Endothelial cell (in vitro differentiated cells): ENCODE measurements around the gene RFC3. TPM values are rescaled to one million over a fixed set of nuclear protein-coding genes. Genes with fewer than 3 reads are reported as not detected.

Experiments
- DNase-seq: peaks from one replicate; pipeline ENCODE4 v3.0.0; 2021; ENCODE audit warnings: low spot score
- H3K27ac Mint-ChIP-seq: one replicate; pipeline ENCODE4 v1.8.0; 2021; ENCODE audit warnings: mixed read lengths, inconsistent platforms; ENCODE audit not compliant: unreplicated experiment
- H3K27me3 Mint-ChIP-seq: one replicate; pipeline ENCODE4 v1.8.0; 2021; ENCODE audit warnings: mild to moderate bottlenecking, moderate library complexity, mixed read lengths, inconsistent platforms; ENCODE audit not compliant: unreplicated experiment
- H3K36me3 Mint-ChIP-seq: one replicate; pipeline ENCODE4 v1.8.0; 2021; ENCODE audit warnings: mild to moderate bottlenecking, low read depth, mixed read lengths, inconsistent platforms; ENCODE audit not compliant: unreplicated experiment
- H3K4me1 Mint-ChIP-seq: one replicate; pipeline ENCODE4 v1.8.0; 2021; ENCODE audit warnings: mild to moderate bottlenecking, mixed read lengths, inconsistent platforms; ENCODE audit not compliant: unreplicated experiment
- H3K4me3 Mint-ChIP-seq: one replicate; pipeline ENCODE4 v1.8.0; 2021; ENCODE audit warnings: mild to moderate bottlenecking, mixed read lengths, inconsistent platforms; ENCODE audit not compliant: unreplicated experiment
- H3K9me3 Mint-ChIP-seq: one replicate; pipeline ENCODE4 v1.8.0; 2021; ENCODE audit warnings: mixed read lengths, inconsistent platforms; ENCODE audit not compliant: unreplicated experiment
- CTCF ChIP-seq: fragments of 200-600 bp; sonication (generic); IDR thresholded peaks from one replicate; pipeline ENCODE4 v1.5.0; 2021; ENCODE audit warnings: antibody characterized with exemption; ENCODE audit not compliant: unreplicated experiment
- total RNA-seq: library from RNA; stranded (reverse); fragmentation: NEBNext Ultra II Directional; extraction: Animal tissue kit (Norgen Biotek cat#: 25700); gene quantifications from one replicate; pipeline ENCODE4 v1.2.1, GENCODE V29; 2021; ENCODE audit not compliant: unreplicated experiment

Gene RFC3
- total RNA-seq, 1 donor from 2014 or later: 11.7 TPM

GRCh38 chr13:33825083-33825482 lies 7.1 kb downstream of the RFC3 start:
- H3K27ac Mint-ChIP-seq: no peak overlapping the region
- no peaks in the 10 kb centered on the region for H3K4me1 Mint-ChIP-seq
- H3K4me3 Mint-ChIP-seq: no peak overlapping the region
- H3K27me3 Mint-ChIP-seq: no peaks in the 10 kb centered on the region
- H3K36me3 Mint-ChIP-seq: no peaks in the 10 kb centered on the region
- no peak for TF ChIP-seq CTCF
- no peak for DNase-seq
- no peaks in the 10 kb centered on the region for H3K9me3 Mint-ChIP-seq

DNA sequence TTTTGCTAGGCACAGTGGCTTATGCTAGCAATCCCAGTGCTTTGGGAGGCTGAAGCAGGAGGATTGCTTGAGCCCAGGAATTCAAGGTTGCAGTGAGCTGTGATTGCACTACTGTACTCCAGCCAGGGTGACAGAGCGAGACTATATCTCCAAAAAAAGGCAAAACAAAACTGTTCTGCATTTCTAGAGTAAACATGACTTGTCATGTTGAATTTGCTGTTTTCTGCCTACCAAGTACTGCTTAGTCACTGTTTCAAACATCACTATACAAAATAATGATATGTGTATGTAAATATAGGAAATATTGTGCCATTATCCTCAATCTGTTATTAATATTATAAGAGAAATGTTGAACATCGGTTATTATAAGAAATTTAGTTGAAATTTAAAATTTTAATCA lies 9.2 kb downstream of the RFC3 start:
- no peak overlapping the region for H3K4me3 Mint-ChIP-seq
- H3K4me1 Mint-ChIP-seq: no peaks in the 10 kb centered on the region
- no peak for TF ChIP-seq CTCF
- no peak for DNase-seq
- H3K9me3 Mint-ChIP-seq: no peaks in the 10 kb centered on the region
- no peaks in the 10 kb centered on the region for H3K27me3 Mint-ChIP-seq
- no peak overlapping the region for H3K27ac Mint-ChIP-seq
- H3K36me3 Mint-ChIP-seq: no peaks in the 10 kb centered on the region

- TF ChIP-seq CTCF: no peak
- H3K27ac Mint-ChIP-seq: no peak overlapping the region
- no peak overlapping the region for H3K4me3 Mint-ChIP-seq
- H3K4me1 Mint-ChIP-seq: peaks cover under 1% of the 10 kb centered on the region
- H3K9me3 Mint-ChIP-seq: no peaks in the 10 kb centered on the region
- H3K27me3 Mint-ChIP-seq: no peaks in the 10 kb centered on the region
- no peaks in the 10 kb centered on the region for H3K36me3 Mint-ChIP-seq
- DNase-seq: no peak
Measured at GRCh38 chr13:33828431-33829129, 10.6 kb downstream of the RFC3 start.

DNA sequence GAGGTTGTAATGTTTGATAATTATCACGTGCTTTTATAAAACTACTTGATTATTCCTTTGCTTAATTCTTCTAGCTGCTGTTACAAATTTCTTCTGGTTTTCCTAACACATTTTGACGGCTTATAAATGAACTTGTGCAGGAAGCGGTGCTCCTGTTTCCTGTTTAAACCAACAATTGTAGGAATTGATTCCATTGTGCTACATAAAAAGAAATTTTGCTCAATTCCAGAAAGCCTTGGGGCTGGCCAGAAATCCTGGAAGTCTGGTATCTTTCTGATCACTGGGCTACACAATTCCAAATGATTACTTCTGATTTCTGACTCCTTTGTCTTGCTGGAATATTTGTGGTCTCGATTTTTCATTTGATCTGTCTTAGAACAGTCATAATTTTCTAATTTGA lies 14.9 kb downstream of the RFC3 start:
- Mint-ChIP-seq H3K27ac (peak overlapping the region; percentile 89), H3K27me3 (no peaks in the 10 kb centered on the region), H3K9me3 (no peaks in the 10 kb centered on the region), H3K4me3 (no peak overlapping the region), H3K36me3 (no peaks in the 10 kb centered on the region), H3K4me1 (peaks cover 4% of the 10 kb centered on the region)
- DNase-seq: no peak
- TF ChIP-seq CTCF: no peak

DNA sequence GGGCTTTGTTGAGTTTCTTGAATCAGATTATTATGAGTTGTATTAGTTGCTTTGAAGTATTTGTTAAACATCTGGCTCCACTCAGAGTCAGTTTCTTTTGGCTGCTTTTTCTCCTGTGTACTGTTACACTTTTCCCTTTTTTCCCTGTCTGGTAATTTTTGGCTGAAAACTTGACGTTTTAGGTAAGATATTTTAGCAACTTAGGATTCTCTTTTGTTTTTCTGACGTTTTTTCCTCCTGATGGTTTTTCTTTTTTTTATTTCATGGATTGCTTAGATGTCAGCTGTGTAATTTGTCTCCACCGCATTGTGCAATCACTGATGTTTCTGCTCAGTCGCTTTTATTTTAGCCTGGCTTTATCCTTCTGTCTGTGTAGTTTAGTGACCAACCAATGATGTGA lies 20.7 kb downstream of the RFC3 start:
- TF ChIP-seq CTCF: no peak
- H3K27ac Mint-ChIP-seq: no peak overlapping the region
- no peak overlapping the region for H3K4me3 Mint-ChIP-seq
- DNase-seq: no peak
- H3K27me3 Mint-ChIP-seq: no peaks in the 10 kb centered on the region
- H3K36me3 Mint-ChIP-seq: no peaks in the 10 kb centered on the region
- H3K9me3 Mint-ChIP-seq: no peaks in the 10 kb centered on the region
- H3K4me1 Mint-ChIP-seq: peaks cover 3% of the 10 kb centered on the region
